GM12878 (cell line): Measurements from ENCODE around the gene DCUN1D3. TPM values are rescaled to one million over a fixed set of nuclear protein-coding genes. Genes with fewer than 3 reads are reported as not detected.

Source experiments
- ATAC-seq: fragments of 200-7000 bp; cut with Tn5 transposase; 3 replicates; pipeline ENCODE4 v1.9.1; 2020; ENCODE audit warnings: mild to moderate bottlenecking, moderate library complexity
- BruUV-seq: library from RNA; stranded (reverse); fragments of 400-500 nt; replicated peaks from 2 replicates; lab custom pipeline; 2021; lab: Mats Ljungman, UMichigan
- CTCF ChIA-PET: fragments of 300-600 bp; sonication (Branson Sonifier 250); formaldehyde crosslinking; extraction: SDS; loops from one replicate; lab custom pipeline; 2021; ENCODE audit warnings: inconsistent platforms; lab: Yijun Ruan, JAX
- POLR2A ChIA-PET: fragments of 350-600 bp; formaldehyde crosslinking; extraction: SDS; loops from one replicate; lab custom pipeline; 2021; ENCODE audit warnings: inconsistent platforms; lab: Charles Lee
- RAD21 ChIA-PET: fragments of 300-600 bp; sonication (Branson Sonifier 250); formaldehyde crosslinking; loops from one replicate; lab custom pipeline; 2023; ENCODE audit warnings: antibody characterized with exemption; ENCODE audit not compliant: unreplicated experiment; lab: Charles Lee
- SMC1A ChIA-PET: fragments of 300-600 bp; sonication (Branson Sonifier 250); formaldehyde crosslinking; loops from one replicate; lab custom pipeline; 2023; ENCODE audit not compliant: unreplicated experiment, uncharacterized antibody; lab: Charles Lee
- DNase-seq: peaks from one replicate; pipeline ENCODE4 v3.0.0-alpha.2; 2011; ENCODE audit warnings: low read depth, low spot score
- FAIRE-seq: peaks from 3 replicates; lab custom pipeline; 2011; peaks lifted over from hg19 to GRCh38; lab: Jason Lieb, UNC
- H2AFZ ChIP-seq: 2 replicates; pipeline ENCODE4 v1.6.0; 2011; ENCODE audit warnings: low read depth, low read length, control low read depth; ENCODE audit not compliant: control insufficient read depth
- H3K27ac ChIP-seq: 2 replicates; pipeline ENCODE4 v1.5.1; 2011; ENCODE audit warnings: control low read depth; ENCODE audit not compliant: control insufficient read depth, insufficient read depth
- H3K27me3 ChIP-seq, 2 experiments: replicated peaks in 1 of 2; 2 replicates each; pipeline versions ENCODE4 v1.6.0 to v1.6.1; 2011; ENCODE audit warnings: low read length in 1 of 2; ENCODE audit not compliant: control insufficient read depth in 2 of 2, insufficient read depth in 2 of 2
- H3K36me3 ChIP-seq, 2 experiments: 2 replicates each; pipeline ENCODE4 v1.5.1; 2011; ENCODE audit warnings: low read length in 1 of 2; ENCODE audit not compliant: control insufficient read depth in 2 of 2, insufficient read depth in 2 of 2
- H3K4me1 ChIP-seq: 2 replicates; pipeline ENCODE4 v1.6.1; 2011; ENCODE audit warnings: mild to moderate bottlenecking, low read length, moderate library complexity, mixed read lengths; ENCODE audit not compliant: control insufficient read depth, insufficient read depth
- H3K4me2 ChIP-seq: 2 replicates; pipeline ENCODE4 v1.6.0; 2011; ENCODE audit warnings: control low read depth; ENCODE audit not compliant: control insufficient read depth, insufficient read depth
- H3K4me3 ChIP-seq: fragments of 200-600 bp; sonication (generic); 2 replicates; pipeline ENCODE4 v1.5.1; 2016
- H3K79me2 ChIP-seq: 2 replicates; pipeline ENCODE4 v1.6.0; 2011; ENCODE audit warnings: low read length; ENCODE audit not compliant: control insufficient read depth, insufficient read depth
- H3K9ac ChIP-seq: 2 replicates; pipeline ENCODE4 v1.8.0; 2011; ENCODE audit warnings: low read length, control low read depth, mixed read lengths; ENCODE audit not compliant: control insufficient read depth, insufficient read depth
- H3K9me3 ChIP-seq: replicated peaks from 3 replicates; pipeline ENCODE4 v1.5.1; 2011; ENCODE audit warnings: mild to moderate bottlenecking, low read length; ENCODE audit not compliant: control insufficient read depth, insufficient read depth
- H4K20me1 ChIP-seq: 2 replicates; pipeline ENCODE4 v1.6.0; 2011; ENCODE audit not compliant: control insufficient read depth, insufficient read depth
- BACH1 ChIP-seq: fragments of 450-650 bp; IDR thresholded peaks from 2 replicates; pipeline ENCODE4 v1.6.1; 2017; ENCODE audit warnings: mild to moderate bottlenecking, borderline replicate concordance
- EP300 ChIP-seq, 2 experiments: fragments of 150-350 bp in 1 of 2; IDR thresholded peaks; 2 replicates each; pipeline ENCODE4 v1.6.1; 2011 to 2012; ENCODE audit warnings: low read depth in 2 of 2, low read length in 2 of 2, borderline replicate concordance in 1 of 2, improper control_type of control experiment in 1 of 2, inconsistent platforms in 1 of 2; ENCODE audit not compliant: control insufficient read depth in 1 of 2
- FOXK2 ChIP-seq: fragments of 450-650 bp; IDR thresholded peaks from 2 replicates; pipeline ENCODE4 v1.6.1; 2017; ENCODE audit warnings: mild to moderate bottlenecking, moderate library complexity
- HDGF ChIP-seq: fragments of 450-650 bp; IDR thresholded peaks from 2 replicates; pipeline ENCODE4 v1.6.1; 2016; ENCODE audit warnings: antibody characterized with exemption
- IKZF1 ChIP-seq: fragments of 450-650 bp; conservative IDR thresholded peaks from 2 replicates; pipeline ENCODE4 v1.6.1; 2017; ENCODE audit warnings: antibody characterized with exemption, mild to moderate bottlenecking
- LARP7 ChIP-seq: fragments of 450-650 bp; IDR thresholded peaks from 2 replicates; pipeline ENCODE4 v1.6.1; 2017; ENCODE audit warnings: mild to moderate bottlenecking
- MTA2 ChIP-seq: fragments of 450-650 bp; IDR thresholded peaks from 2 replicates; pipeline ENCODE4 v1.6.1; 2016; ENCODE audit warnings: low read depth, mild to moderate bottlenecking, moderate library complexity
- MXI1 ChIP-seq: fragments of 150-350 bp; IDR thresholded peaks from 2 replicates; pipeline ENCODE4 v1.6.1; 2011; ENCODE audit warnings: low read depth, mild to moderate bottlenecking, inconsistent platforms, low read length, improper control_type of control experiment
- NR2C1 ChIP-seq: fragments of 450-650 bp; IDR thresholded peaks from 2 replicates; pipeline ENCODE4 v1.6.1; 2017; ENCODE audit warnings: antibody characterized with exemption, mild to moderate bottlenecking, moderate library complexity
- NR2F1 ChIP-seq: fragments of 450-650 bp; conservative IDR thresholded peaks from 2 replicates; pipeline ENCODE4 v1.6.1; 2017; ENCODE audit warnings: mild to moderate bottlenecking
- RUNX3 ChIP-seq: IDR thresholded peaks from 2 replicates; pipeline ENCODE4 v1.6.1; 2012; ENCODE audit warnings: low read length, inconsistent platforms
- TCF7 ChIP-seq: IDR thresholded peaks from 2 replicates; pipeline ENCODE4 v1.6.1; 2014; ENCODE audit warnings: antibody characterized with exemption, borderline replicate concordance
- WGBS: methylation state at CpG from one replicate; pipeline ENCODE4 v1.1.6; 2016; ENCODE audit warnings: low lambda C conversion rate; ENCODE audit not compliant: insufficient replicate concordance, insufficient coverage; ENCODE audit errors: missing lambda C conversion rate; 5-methylcytosine and 5-hydroxymethylcytosine counted together
- in situ Hi-C: fragments of 300-500 bp; cut with MboI; formaldehyde crosslinking; loops from 9 replicates; pipeline ENCODE4 v1.14.3; 2018; ENCODE audit warnings: mixed read lengths
- intact Hi-C: fragments of 100-400 bp; cut with micrococcal nuclease; formaldehyde crosslinking; loops from one replicate; pipeline ENCODE4 v1.14.2; 2022; ENCODE audit not compliant: unreplicated experiment
- polyA plus RNA-seq, 11 experiments: library from polyadenylated mRNA; depleted of rRNA in 4 of 11; unstranded in 6 of 11; stranded (reverse) in 5 of 11; fragments of >200 nt; fragmentation: Nextera tagmentation in 4 of 11; fragmentation: Illumina TruSeq in 1 of 11; extraction: Ambion mirVana in 4 of 11; extraction: Trizol in 1 of 11; gene quantifications; 1 replicate in 1 of 11; 2 replicates in 10 of 11; pipeline versions ENCODE4 v1.2.1 to v1.2.3, GENCODE V29; 2011 to 2016; ENCODE audit warnings: inconsistent platforms in 2 of 11, missing spikeins in 2 of 11, low read depth in 1 of 11
- total RNA-seq, 4 experiments: library from RNA; depleted of rRNA in 3 of 4; stranded (reverse); fragments of >200 nt in 3 of 4; fragmentation: Illumina TruSeq in 1 of 4; extraction: Trizol in 1 of 4; gene quantifications; 2 replicates each; pipeline versions ENCODE4 v1.2.1 to v1.2.3, GENCODE V29; 2013 to 2021
- TF ChIP-seq, protein P1 (sequence below): fragments of 450-650 bp; formaldehyde crosslinking; IDR thresholded peaks from 2 replicates; pipeline ENCODE4 v1.5.0; 2022; ENCODE audit warnings: mild to moderate bottlenecking, missing genetic modification characterization

Gene DCUN1D3
- total and polyA plus RNA-seq, 10 of the 15 experiments (the other 5 are each of a cell fraction or from before 2014, with no cell fraction given), result 0.47 to 4.5 (median 1.9) TPM

DNA sequence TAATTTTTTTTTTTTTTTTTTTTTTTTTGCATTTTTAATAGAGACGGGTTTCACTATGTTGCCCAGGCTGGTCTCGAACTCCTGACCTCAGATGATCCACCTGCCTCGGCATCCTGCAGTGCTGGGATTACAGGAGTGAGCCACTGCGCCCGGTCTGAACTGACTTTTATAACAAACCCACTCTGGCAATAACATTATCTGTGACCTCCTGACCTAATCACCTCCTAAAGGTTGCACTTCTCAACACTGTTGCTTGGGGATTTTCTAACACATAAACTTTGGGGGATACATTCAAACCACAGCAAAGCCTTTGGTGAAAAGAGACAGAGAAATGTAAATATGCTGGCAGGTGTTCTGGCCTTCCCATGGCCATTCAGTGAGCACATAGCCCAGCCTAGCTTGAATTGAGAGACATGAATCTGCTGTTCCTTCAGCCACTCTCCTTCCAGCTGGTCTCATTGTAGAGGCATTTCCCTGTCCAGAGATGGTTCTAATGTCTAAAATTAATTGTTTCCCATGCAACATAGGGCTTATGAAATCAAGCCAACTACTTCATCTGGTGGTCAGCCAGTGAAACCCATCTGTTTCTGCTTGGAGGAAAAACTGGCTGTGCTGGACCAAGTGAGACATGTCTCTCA lies 28.7 kb upstream of the DCUN1D3 start:
- FAIRE-seq, result no peak
- Histone ChIP-seq H3K4me2 (no peak overlapping the region), H2AFZ (no peak overlapping the region), H4K20me1 (no peaks in the 10 kb centered on the region), H3K4me1 (no peaks in the 10 kb centered on the region), H3K79me2 (no peaks in the 10 kb centered on the region)
- intact Hi-C loops, result no loop called here
- SMC1A ChIA-PET, result interaction anchor here (1.2 to 2.5 kb wide), 3 partner anchors 14 to 78 kb away, joined by 3 to 10 read pairs (median 7); no protein-coding TSS in a partner anchor
- RAD21 ChIA-PET, result no interaction called here
- peak; percentile 94 for TF ChIP-seq NR2F1
- 0 out of 2 replicates have a peak, but pooled peaks have one; percentile 21 for TF ChIP-seq FOXK2
- no peak for TF ChIP-seq EP300 (IDR thresholded peaks at IDR 0.05; ENCODE audit: borderline replicate concordance in 1 of 2, control insufficient read depth in 1 of 2, low read depth in 2 of 2, low read length in 2 of 2)
- peak; percentile 27 for TF ChIP-seq IKZF1
- peak; percentile 60 for TF ChIP-seq RUNX3
- no peak for TF ChIP-seq HDGF
- TF ChIP-seq MTA2, result no peak
- TF ChIP-seq NR2C1, result peak; percentile 45; the same call in 1 of the 2 replicates
- TF ChIP-seq MXI1, result no peak
- no peak for TF ChIP-seq BACH1
- TF ChIP-seq, protein P1, sequence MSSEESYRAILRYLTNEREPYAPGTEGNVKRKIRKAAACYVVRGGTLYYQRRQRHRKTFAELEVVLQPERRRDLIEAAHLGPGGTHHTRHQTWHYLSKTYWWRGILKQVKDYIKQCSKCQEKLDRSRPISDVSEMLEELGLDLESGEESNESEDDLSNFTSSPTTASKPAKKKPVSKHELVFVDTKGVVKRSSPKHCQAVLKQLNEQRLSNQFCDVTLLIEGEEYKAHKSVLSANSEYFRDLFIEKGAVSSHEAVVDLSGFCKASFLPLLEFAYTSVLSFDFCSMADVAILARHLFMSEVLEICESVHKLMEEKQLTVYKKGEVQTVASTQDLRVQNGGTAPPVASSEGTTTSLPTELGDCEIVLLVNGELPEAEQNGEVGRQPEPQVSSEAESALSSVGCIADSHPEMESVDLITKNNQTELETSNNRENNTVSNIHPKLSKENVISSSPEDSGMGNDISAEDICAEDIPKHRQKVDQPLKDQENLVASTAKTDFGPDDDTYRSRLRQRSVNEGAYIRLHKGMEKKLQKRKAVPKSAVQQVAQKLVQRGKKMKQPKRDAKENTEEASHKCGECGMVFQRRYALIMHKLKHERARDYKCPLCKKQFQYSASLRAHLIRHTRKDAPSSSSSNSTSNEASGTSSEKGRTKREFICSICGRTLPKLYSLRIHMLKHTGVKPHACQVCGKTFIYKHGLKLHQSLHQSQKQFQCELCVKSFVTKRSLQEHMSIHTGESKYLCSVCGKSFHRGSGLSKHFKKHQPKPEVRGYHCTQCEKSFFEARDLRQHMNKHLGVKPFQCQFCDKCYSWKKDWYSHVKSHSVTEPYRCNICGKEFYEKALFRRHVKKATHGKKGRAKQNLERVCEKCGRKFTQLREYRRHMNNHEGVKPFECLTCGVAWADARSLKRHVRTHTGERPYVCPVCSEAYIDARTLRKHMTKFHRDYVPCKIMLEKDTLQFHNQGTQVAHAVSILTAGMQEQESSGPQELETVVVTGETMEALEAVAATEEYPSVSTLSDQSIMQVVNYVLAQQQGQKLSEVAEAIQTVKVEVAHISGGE, result no peak
- TF ChIP-seq TCF7, result no peak
- TF ChIP-seq LARP7, result no peak
- TF ChIP-seq, all 136 proteins: peak for 5
- 91% methylated on average over 4 of the region's 5 CpGs for WGBS
- H3K27me3 ChIP-seq, result no peaks in the 10 kb centered on the region
- no peak overlapping the region for H3K27ac ChIP-seq
- DNase-seq (no peak), ATAC-seq (peak; percentile 72)
- ChIA-PET POLR2A (interaction anchor here (0.7 kb wide), 2 partner anchors 14 to 136 kb away, joined by 4 to 5 read pairs; no protein-coding TSS in a partner anchor), CTCF (interaction anchor here (0.9 to 2.1 kb wide), 3 partner anchors 29 to 79 kb away, joined by 3 to 8 read pairs (median 4); no protein-coding TSS in a partner anchor)
- no peak overlapping the region for H3K9ac ChIP-seq
- H3K36me3 ChIP-seq, result 0 out of 4 replicates have a peak, but pooled peaks cover 0 to 4% of the 10 kb centered on the region in 2 experiments
- no peaks in the 10 kb centered on the region for H3K9me3 ChIP-seq
- no peak overlapping the region for H3K4me3 ChIP-seq
- in situ Hi-C loops, result no loop called here
- no TSS peak for BruUV-seq
